NCI-H345 treated with DMSO at 0.1 percent for 48 hours (cell line): ENCODE measurements around the gene MMP13.
"Not testable (repeated sequence)": the region's sequence is repeated elsewhere in the genome, so short reads cannot be mapped to it uniquely, and the experiment has no call there.

Source experiments
- DNase-seq: peaks from one replicate; lab custom pipeline; 2025; ENCODE audit not compliant: unreplicated experiment; lab: John Stamatoyannopoulos, UW

Gene MMP13

GRCh38 chr11:102936864-102937509 is 18.5 kb downstream of the MMP13 start:
- no peak for DNase-seq

- no peak for DNase-seq
Measured at GRCh38 chr11:102935514-102935913, 20.0 kb downstream of the MMP13 start.

GRCh38 chr11:102934735-102935134 is 20.8 kb downstream of the MMP13 start:
- DNase-seq: no peak

GRCh38 chr11:102933627-102934026 is 21.9 kb downstream of the MMP13 start:
- DNase-seq: no peak

- DNase-seq: no peak
Measured at GRCh38 chr11:102932678-102933077, 22.9 kb downstream of the MMP13 start.

- no peak for DNase-seq
Measured at GRCh38 chr11:102930451-102930850, 25.1 kb downstream of the MMP13 start.

GRCh38 chr11:102929972-102930371 is 25.6 kb downstream of the MMP13 start:
- no peak for DNase-seq

GRCh38 chr11:102929166-102929565 is 26.4 kb downstream of the MMP13 start:
- DNase-seq: no peak

GRCh38 chr11:102928247-102928646 is 27.3 kb downstream of the MMP13 start:
- DNase-seq: no peak

- no peak for DNase-seq
Measured at GRCh38 chr11:102927624-102927990, 27.9 kb downstream of the MMP13 start.

- DNase-seq: no peak
Measured at GRCh38 chr11:102926961-102927623, 28.4 kb downstream of the MMP13 start.

GRCh38 chr11:102926517-102926916 is 29.0 kb downstream of the MMP13 start:
- no peak for DNase-seq

GRCh38 chr11:102925988-102926387 is 29.5 kb downstream of the MMP13 start:
- no peak for DNase-seq

GRCh38 chr11:102924851-102925380 is 30.6 kb downstream of the MMP13 start:
- no peak for DNase-seq

GRCh38 chr11:102921587-102922220 is 33.8 kb downstream of the MMP13 start:
- DNase-seq: no peak

- DNase-seq: no peak
Measured at GRCh38 chr11:102920118-102920684, 35.3 kb downstream of the MMP13 start.

GRCh38 chr11:102915044-102915375 is 40.5 kb downstream of the MMP13 start:
- no peak for DNase-seq

GRCh38 chr11:102914238-102915043 is 41.1 kb downstream of the MMP13 start:
- no peak for DNase-seq

GRCh38 chr11:102912482-102912830 is 43.1 kb downstream of the MMP13 start:
- no peak for DNase-seq

- no peak for DNase-seq
Measured at GRCh38 chr11:102911758-102912481, 43.6 kb downstream of the MMP13 start.

- not testable (repeated sequence) for DNase-seq
Measured at GRCh38 chr11:102905848-102906247, 49.7 kb downstream of the MMP13 start.
